Cardiac ventricle fibroblast (primary cell): Measurements from ENCODE around the gene VKORC1. TPM values are rescaled to one million over a fixed set of nuclear protein-coding genes. Genes with fewer than 3 reads are reported as not detected.

Experiments
- total RNA-seq: library from RNA; depleted of rRNA; stranded (reverse); fragments of >200 nt; gene quantifications from 2 replicates; pipeline ENCODE4 v1.2.3, GENCODE V29; 2015

Gene VKORC1
- total RNA-seq = 309 and 356 TPM in 2 replicates

DNA sequence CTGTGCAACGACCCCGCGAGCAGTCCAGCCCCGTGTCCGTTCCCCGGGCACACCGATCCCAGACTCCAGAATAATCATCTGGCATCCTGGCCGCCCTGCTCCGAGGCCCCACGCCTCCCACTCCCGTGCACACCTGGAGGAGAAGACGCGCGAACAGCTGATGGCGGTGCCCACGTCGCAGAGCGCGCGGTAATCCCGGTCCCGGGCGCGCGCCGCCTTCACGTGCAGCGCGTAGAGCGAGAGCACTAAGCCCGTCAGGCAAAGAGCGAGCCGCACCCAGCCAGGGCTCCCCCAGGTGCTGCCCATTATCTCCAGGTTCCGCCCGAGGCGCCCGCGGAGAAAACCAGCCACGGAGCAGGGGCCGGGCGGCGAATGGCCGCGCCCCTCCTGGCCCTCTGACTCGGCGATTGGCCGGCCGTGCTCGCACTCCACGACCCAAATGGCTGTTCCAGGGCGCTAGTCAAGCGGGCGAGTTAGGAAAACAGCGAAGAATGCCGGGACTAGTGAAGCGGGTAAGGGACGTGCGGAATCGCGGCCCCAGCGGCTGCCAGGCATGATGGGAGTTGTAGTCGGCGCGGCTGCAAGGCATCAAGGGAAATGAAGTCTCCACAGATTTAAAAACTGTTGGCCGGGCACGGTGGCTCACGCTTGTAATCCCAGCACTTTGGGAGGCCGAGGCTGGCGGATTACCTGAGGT lies at the start of gene VKORC1:
Gene VKORC1, minus strand, starts transcription at position 374 of the 697 bp plus-strand sequence. Its CDS starts 68 bp downstream, at position 306.

DNA sequence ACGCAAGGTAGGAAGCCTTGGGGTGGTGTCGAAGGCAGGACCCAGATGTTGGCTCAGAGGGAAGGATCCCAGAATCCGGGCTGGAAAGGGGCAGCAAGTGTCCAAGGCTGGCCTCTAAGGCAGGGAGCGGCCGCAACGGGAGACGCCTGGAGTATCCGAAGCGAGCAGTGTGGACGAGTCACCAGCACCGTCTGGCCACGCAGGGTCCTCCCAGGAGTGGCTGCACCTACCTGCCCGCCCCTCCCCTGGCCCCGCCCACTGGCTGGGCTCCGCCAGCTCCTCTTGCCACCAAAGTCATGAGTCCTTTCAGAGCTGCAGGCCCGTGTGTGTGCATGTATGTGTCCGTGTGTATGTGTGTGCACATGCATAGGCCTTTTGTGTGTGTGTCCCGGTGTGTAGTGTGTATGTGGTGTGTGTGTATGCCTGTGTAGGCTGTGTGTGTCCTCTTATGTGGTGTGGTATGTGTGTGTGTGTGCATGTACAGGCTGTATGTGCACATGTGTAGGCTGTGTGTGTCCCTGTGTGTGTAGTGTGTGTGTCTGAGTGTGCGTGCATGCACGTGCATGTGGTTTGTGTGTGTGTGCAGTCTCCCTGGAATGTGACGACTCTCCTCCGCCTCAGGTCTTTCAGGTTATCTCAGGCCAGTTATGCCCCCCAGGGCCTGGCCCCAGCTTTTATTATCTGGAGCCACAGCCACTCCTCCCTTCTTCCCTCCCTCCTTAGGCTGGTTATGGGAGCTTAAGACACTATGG lies 41.1 kb upstream of the VKORC1 start, which contains the start of gene PRSS8:
Gene PRSS8, minus strand, starts transcription at position 193 of the 752 bp plus-strand sequence. CDS start 229 bp downstream, outside the sequence.

DNA sequence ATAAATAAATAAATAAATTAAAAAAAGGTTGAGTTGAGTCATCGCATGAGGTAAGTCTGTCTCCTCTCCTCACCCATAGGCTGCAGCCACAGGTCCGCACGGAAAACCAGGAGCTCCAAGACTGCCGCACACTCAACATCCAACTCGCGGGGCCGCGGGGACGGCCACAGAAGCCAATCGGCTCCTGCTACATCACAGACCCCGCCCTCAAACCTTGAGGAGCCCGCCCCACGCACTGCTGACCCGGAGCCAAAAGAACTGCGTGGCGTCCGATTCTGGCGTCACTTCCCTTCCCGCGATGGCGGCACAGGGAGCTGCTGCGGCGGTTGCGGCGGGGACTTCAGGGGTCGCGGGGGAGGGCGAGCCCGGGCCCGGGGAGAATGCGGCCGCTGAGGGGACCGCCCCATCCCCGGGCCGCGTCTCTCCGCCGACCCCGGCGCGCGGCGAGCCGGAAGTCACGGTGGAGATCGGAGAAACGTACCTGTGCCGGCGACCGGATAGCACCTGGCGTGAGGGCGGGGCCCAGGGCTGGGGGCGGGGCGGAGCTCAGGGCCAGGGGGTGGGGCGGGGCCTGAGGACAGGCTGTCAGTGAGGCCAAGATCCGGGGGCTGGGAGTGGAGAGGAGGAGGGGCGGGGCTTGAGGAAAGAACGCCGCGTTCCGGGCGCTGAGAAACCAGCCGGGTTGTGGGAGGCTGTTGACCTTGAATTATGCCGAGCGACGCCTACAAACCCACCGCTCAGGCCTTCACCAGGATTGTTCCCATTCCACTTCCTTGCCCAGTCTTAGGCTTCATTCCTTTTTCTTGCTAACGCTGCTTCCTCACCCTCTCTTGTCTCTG lies 23.0 kb upstream of the VKORC1 start, which contains the start of gene KAT8:
Gene KAT8, plus strand, starts transcription at position 281 of the 839 bp plus-strand sequence. Its CDS starts 18 bp downstream, at position 299.

DNA sequence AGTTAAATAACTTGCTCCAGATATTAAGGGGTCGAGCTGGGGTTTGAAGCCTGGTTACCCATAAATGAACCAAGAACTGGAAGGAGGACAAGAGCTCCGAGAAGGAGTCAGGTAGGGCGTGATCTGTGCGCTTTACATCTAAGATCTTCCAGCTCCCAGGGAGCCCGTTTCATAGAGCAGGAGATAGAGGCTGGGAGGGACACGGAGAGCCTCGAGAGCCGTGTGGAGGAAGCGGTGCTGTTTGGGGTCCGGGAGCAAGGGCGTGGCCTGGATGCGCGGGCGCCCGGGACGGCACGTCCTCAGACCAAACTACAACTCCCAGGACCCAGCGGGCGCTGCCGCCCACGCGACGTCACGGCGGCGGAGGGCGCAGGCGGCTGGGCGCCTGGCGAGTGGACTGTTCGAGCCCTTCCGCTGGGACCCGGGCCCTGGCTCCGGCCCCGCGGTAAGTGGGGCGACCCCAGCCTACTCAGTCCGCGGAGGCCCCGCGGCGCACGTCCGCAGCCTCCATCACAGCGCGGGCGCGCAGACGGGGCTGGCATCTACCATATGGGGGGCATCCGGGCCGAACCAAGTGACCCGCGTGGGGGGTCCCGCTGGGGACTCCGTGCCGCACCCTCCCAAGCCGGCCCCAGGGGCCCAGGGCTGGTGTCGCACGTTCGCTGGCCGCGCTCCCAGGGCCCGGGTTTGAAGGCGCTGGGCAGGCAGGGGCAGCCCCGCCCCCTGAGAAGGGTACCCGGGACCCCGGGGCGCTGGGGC lies 13.6 kb upstream of the VKORC1 start, which contains the start of gene BCKDK:
Gene BCKDK, plus strand, starts transcription at position 352 of the 759 bp plus-strand sequence. CDS start 838 bp downstream, outside the sequence.

DNA sequence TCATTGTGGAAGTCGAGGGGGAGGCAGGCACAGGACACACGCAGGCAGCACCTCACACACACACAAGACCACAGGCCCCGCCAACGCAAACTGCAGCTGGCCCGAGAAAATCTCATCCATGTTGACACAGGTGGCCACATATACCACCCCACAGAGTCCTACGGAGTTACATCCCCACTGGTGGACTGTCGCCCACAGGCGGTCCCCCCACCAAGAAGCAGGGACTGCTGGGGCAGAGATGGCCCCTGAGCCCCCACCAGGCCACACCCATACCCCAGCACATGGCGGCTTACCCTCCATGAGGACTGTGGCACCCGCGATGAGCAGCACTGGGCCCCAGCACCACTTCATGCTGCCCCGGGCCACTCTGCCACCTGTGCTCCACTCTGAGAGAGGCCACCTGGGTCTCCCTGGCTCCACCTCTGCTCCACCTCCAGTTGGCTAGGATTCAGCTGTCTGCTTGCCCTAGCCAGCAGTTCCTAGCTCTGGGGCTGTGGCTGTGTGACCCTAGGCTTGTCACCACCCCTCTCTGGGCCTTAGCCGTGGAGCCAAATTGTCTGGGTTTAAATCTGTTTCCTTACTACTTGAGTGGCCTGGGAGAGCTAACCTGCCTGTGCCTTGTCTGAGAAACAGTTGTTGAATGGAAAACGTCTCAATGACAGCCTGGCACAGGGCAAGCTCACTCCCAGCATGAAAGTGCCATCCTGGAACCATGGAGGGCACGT lies 6.0 kb downstream of the VKORC1 start, which contains the start of gene PRSS53:
Gene PRSS53, minus strand, starts transcription at position 485 of the 725 bp plus-strand sequence. Its CDS starts 134 bp downstream, at position 351.

DNA sequence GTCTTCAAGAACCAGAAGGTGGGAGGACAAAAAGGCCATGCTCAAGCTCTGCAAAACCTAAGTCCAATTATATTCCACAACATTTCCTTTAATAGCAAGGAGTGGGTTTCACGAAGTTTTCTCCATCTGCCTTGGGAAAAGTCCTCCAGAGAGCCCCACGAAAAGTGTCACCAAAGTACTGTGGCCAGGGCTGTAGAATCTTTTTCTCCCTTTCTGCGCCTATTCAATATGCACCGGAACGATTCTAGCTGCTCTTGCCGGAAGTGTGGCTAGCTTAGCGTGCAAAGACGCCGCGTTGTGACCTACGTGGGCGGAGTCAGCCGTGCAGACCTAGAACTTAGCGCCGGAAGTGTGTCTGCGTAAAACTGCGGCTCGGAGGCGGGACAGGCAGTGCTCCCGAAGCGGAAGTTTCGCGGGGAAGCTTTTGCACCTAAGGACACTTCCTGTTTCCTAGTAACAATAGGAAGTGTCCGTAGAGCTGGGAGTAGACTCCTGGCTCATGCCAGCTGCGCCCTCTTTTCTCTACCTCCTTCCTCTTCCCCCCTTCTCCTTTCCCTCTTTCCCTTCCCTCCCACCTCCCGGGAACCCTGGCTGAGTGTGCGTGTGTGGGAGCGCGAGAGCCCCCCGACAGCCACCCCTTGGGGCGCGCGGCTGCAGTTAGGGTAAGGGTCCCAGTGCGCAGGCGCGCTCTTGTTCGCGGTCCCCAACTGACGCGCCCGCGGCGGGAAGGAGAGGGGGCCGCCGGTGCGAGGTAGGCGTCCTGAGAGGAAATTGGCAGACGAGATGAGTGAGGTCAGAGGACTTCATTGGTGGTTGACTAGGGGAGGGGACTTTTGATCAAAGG lies 20.4 kb downstream of the VKORC1 start, which contains the start of the genes ZNF646 and ZNF668:
Gene ZNF646, plus strand, starts transcription at position 453 of the 844 bp plus-strand sequence. CDS start 1,903 bp downstream, outside the sequence.
Gene ZNF668, minus strand, starts transcription at position 271 of the 844 bp plus-strand sequence. CDS start 9,781 bp downstream, outside the sequence.

Other genes starting within 250 kb of the VKORC1 start
- 29.7 and 36.9 TPM in 2 replicates for gene BCL7C, start 200.7 kb downstream of the VKORC1 start, total RNA-seq
- 2.0 and 3.6 TPM in 2 replicates for gene CTF1, start 198.2 kb downstream of the VKORC1 start, total RNA-seq
- 13.2 and 13.7 TPM in 2 replicates for gene FBXL19, start 171.2 kb downstream of the VKORC1 start, total RNA-seq
- gene ORAI3, start 145.7 kb downstream of the VKORC1 start, total RNA-seq = 45.4 and 48.9 TPM in 2 replicates
- 5.2 and 6.2 TPM in 2 replicates for gene SETD1A, start 137.0 kb downstream of the VKORC1 start, total RNA-seq
- 11.1 and 11.7 TPM in 2 replicates for gene HSD3B7, start 109.6 kb downstream of the VKORC1 start, total RNA-seq
- gene STX1B, start 84.2 kb downstream of the VKORC1 start, total RNA-seq = 0.25 and 0.29 TPM in 2 replicates
- 19.0 and 25.1 TPM in 2 replicates for gene STX4, start 61.2 kb downstream of the VKORC1 start, total RNA-seq
- gene ZNF668, start 20.6 kb downstream of the VKORC1 start, total RNA-seq = 9.8 and 14.4 TPM in 2 replicates
- gene ZNF646, start 20.4 kb downstream of the VKORC1 start, total RNA-seq = 8.0 and 10.5 TPM in 2 replicates
- gene PRSS53, start 5.9 kb downstream of the VKORC1 start, total RNA-seq = 1.2 and 3.2 TPM in 2 replicates
- 55.5 and 66.1 TPM in 2 replicates for gene BCKDK, start 13.6 kb upstream of the VKORC1 start, total RNA-seq
- gene KAT8, start 22.9 kb upstream of the VKORC1 start, total RNA-seq = 21.0 and 22.6 TPM in 2 replicates
- not detected in 2 replicates for gene PRSS8, start 40.9 kb upstream of the VKORC1 start, total RNA-seq
- gene PRSS36, start 55.3 kb upstream of the VKORC1 start, total RNA-seq = 0.20 TPM in 1 of 2 replicates, not detected in the other
- gene FUS, start 85.3 kb upstream of the VKORC1 start, total RNA-seq = 27.4 and 29.6 TPM in 2 replicates
- gene PYCARD, start 108.0 kb upstream of the VKORC1 start, total RNA-seq = 42.4 and 48.0 TPM in 2 replicates
- not detected in 2 replicates for gene TRIM72, start 119.3 kb upstream of the VKORC1 start, total RNA-seq
- not detected in 2 replicates for gene PYDC1, start 122.3 kb upstream of the VKORC1 start, total RNA-seq
- not detected in 2 replicates for gene ITGAM, start 165.2 kb upstream of the VKORC1 start, total RNA-seq